Stomach (tissue), 9 donors: Measurements from ENCODE around the gene SLC36A3. TPM values are rescaled to one million over a fixed set of nuclear protein-coding genes. Genes with fewer than 3 reads are reported as not detected.

Source experiments
- DNase-seq, 2 donors: peaks; one replicate each; pipeline versions ENCODE4 v3.0.0 to v3.0.0-alpha.2; 2013 to 2019
- H3K27ac ChIP-seq, 5 donors: fragments of 200-600 bp in 4 of 5; sonication (generic) in 4 of 5; one replicate each; pipeline ENCODE4 v1.5.1; 2013 to 2019; ENCODE audit warnings: mild to moderate bottlenecking in 1 of 5, moderate library complexity in 1 of 5
- H3K27me3 ChIP-seq, 3 donors: fragments of 200-600 bp; sonication (generic); one replicate each; pipeline ENCODE4 v1.5.1; 2017 to 2019; ENCODE audit warnings: mixed run types in 1 of 3
- H3K36me3 ChIP-seq, 4 donors: fragments of 200-600 bp; sonication (generic); 1 replicate in 3 of 4; 2 replicates in 1 of 4; pipeline ENCODE4 v1.5.1; 2016 to 2019
- H3K4me1 ChIP-seq, 4 donors: fragments of 200-600 bp; sonication (generic); one replicate each; pipeline ENCODE4 v1.5.1; 2016 to 2019
- H3K4me3 ChIP-seq, 4 donors: fragments of 200-600 bp; sonication (generic) in 3 of 4; one replicate each; pipeline ENCODE4 v1.5.1; 2016 to 2019; ENCODE audit warnings: mild to moderate bottlenecking in 1 of 4
- H3K9me3 ChIP-seq, 4 donors: fragments of 200-600 bp; sonication (generic); one replicate each; pipeline ENCODE4 v1.5.1; 2016 to 2019
- EP300 ChIP-seq: sonication (generic); formaldehyde crosslinking; IDR thresholded peaks from one replicate; pipeline ENCODE4 v1.6.1; 2017; ENCODE audit warnings: antibody characterized with exemption
- POLR2A ChIP-seq, 4 donors: fragments of 450-650 bp; IDR thresholded peaks; one replicate each; pipeline ENCODE4 v1.6.1; 2016; ENCODE audit warnings: antibody characterized with exemption in 4 of 4, control low read depth in 2 of 4, mild to moderate bottlenecking in 1 of 4, moderate library complexity in 1 of 4
- POLR2AphosphoS5 ChIP-seq, 3 donors: sonication (generic); formaldehyde crosslinking; IDR thresholded peaks; one replicate each; pipeline ENCODE4 v1.6.1; 2016; ENCODE audit warnings: antibody characterized with exemption in 3 of 3
- WGBS, 5 donors: extraction: QIAGEN DNeasy Blood & Tissue Kit in 3 of 5; methylation state at CpG; one replicate each; pipeline versions ENCODE4 v1.1.5 to v1.1.7; 2013 to 2018; 5-methylcytosine and 5-hydroxymethylcytosine counted together
- intact Hi-C: fragments of 100-400 bp; cut with DNase I; formaldehyde crosslinking; loops from one replicate; pipeline ENCODE4 v1.15.1; 2023; ENCODE audit warnings: low total_unique reads
- polyA plus RNA-seq, 3 donors: library from polyadenylated mRNA; stranded (reverse); fragments of 200-250 nt; gene quantifications; one replicate each; pipeline ENCODE4 v1.2.3, GENCODE V29; 2013
- total RNA-seq, 5 donors: library from RNA; depleted of rRNA; stranded (reverse); fragments of >200 nt; gene quantifications; one replicate each; pipeline versions ENCODE4 v1.1.0 to v1.2.3, GENCODE V29; 2014 to 2016
- TF ChIP-seq, protein P1 (sequence below), 7 experiments: fragments of 450-650 bp in 4 of 7; fragments of 200-600 bp in 3 of 7; sonication (generic) in 3 of 7; IDR thresholded peaks; one replicate each; pipeline ENCODE4 v1.5.1; 2016 to 2019; ENCODE audit warnings: antibody characterized with exemption in 7 of 7, control low read depth in 2 of 7, mild to moderate bottlenecking in 1 of 7
- donor health status: healthy with polysubstance abuse.
- donor health status: Bipolar disorder and iron deficiency.
- donor health status: healthy.

The SLC36A3 gene
- total and polyA plus RNA-seq, 8 donors = not detected

DNA sequence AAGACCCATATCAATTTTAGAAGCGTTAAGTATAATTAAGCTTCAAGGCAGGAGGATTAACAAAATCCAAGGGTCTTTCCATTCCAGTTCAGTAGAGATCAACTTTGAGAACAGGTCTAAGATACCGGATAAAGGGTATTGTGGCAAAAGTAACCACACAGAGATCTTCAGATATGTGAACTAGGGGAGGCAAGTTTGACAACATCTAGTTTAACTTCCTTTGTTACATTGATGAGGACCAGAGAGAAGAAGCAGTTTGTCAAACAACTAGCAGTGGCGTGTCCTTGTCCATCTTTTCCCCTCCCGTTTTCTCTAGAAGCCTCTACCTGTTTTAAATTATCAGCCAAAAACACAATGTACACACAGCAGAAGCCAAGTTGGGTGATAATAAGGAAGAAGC lies 35.2 kb upstream of the SLC36A3 start:
- DNase-seq = no peak
- Histone ChIP-seq H3K4me1 (no peaks in the 10 kb centered on the region), H3K27me3 (peaks cover 0 to 34% (median 0%) of the 10 kb centered on the region in 3 donors), H3K9me3 (no peaks in the 10 kb centered on the region), H3K27ac (no peak overlapping the region), H3K36me3 (no peaks in the 10 kb centered on the region), H3K4me3 (no peak overlapping the region)
- no peak for TF ChIP-seq EP300
- TF ChIP-seq, protein P1, sequence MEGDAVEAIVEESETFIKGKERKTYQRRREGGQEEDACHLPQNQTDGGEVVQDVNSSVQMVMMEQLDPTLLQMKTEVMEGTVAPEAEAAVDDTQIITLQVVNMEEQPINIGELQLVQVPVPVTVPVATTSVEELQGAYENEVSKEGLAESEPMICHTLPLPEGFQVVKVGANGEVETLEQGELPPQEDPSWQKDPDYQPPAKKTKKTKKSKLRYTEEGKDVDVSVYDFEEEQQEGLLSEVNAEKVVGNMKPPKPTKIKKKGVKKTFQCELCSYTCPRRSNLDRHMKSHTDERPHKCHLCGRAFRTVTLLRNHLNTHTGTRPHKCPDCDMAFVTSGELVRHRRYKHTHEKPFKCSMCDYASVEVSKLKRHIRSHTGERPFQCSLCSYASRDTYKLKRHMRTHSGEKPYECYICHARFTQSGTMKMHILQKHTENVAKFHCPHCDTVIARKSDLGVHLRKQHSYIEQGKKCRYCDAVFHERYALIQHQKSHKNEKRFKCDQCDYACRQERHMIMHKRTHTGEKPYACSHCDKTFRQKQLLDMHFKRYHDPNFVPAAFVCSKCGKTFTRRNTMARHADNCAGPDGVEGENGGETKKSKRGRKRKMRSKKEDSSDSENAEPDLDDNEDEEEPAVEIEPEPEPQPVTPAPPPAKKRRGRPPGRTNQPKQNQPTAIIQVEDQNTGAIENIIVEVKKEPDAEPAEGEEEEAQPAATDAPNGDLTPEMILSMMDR (IDR thresholded peaks at IDR 0.05) = no peak
- TF ChIP-seq POLR2AphosphoS5 (IDR thresholded peaks at IDR 0.05) = no peak
- no peak for TF ChIP-seq POLR2A (IDR thresholded peaks at IDR 0.05)
- intact Hi-C loops = no loop called here
- WGBS, 5 donors = 62 to 81% (median 70%) methylated on average over 4 of the region's 4 CpGs

DNA sequence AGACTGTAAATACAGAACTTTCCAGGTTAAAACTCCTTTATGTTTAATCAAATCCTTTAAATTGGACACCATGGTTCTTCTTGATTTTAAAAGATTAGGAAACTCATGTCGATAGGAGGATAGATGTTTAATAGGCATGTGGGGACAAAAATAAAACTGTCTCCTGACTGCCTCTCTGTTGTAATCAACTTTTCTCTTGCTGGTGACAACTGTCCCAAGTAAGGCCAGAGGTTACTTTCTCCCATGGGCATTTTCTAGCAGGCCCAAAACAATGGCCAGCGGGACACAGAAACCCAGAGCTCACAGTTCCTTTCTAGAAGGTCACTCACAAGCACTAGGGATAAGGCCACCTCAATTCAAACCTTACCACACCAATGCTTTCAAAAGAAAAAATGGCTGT lies 29.3 kb upstream of the SLC36A3 start:
- 87 to 92% (median 91%) methylated on average over 2 of the region's 2 CpGs for WGBS, 5 donors
- intact Hi-C loops = no loop called here
- Histone ChIP-seq H3K9me3 (no peaks in the 10 kb centered on the region), H3K4me1 (no peaks in the 10 kb centered on the region), H3K27me3 (no peaks in the 10 kb centered on the region), H3K36me3 (no peaks in the 10 kb centered on the region), H3K4me3 (no peak overlapping the region), H3K27ac (no peak overlapping the region)
- TF ChIP-seq POLR2AphosphoS5 (IDR thresholded peaks at IDR 0.05) = no peak
- TF ChIP-seq, protein P1 (IDR thresholded peaks at IDR 0.05) = no peak
- no peak for TF ChIP-seq POLR2A (IDR thresholded peaks at IDR 0.05)
- TF ChIP-seq EP300 = no peak
- DNase-seq = no peak

DNA sequence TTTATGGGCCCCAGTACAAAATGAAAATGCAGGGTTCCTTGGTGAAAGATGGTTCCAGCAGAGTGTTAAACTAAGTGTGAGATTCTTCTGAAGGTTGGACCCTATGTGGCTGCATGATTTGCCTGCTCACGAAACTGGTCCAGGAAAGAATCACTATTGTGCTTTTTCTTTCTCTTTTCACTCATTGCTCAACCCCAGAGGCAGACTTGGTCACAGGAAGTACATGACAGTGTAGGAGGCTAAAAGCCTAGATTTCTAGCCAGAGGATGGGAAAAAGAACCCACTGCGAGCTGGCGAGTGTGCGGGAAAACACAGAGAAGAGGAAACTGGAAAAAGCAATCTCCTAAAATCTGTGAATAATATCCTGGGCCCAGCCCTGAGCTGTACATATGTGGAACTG lies 25.2 kb upstream of the SLC36A3 start:
- intact Hi-C loops = no loop called here
- Histone ChIP-seq H3K4me1 (no peaks in the 10 kb centered on the region), H3K27ac (no peak overlapping the region), H3K4me3 (no peak overlapping the region), H3K27me3 (peaks cover 0 to 1% (median 0%) of the 10 kb centered on the region in 3 donors), H3K36me3 (no peaks in the 10 kb centered on the region), H3K9me3 (no peaks in the 10 kb centered on the region)
- TF ChIP-seq POLR2A (IDR thresholded peaks at IDR 0.05) (no peak), EP300 (no peak), POLR2AphosphoS5 (IDR thresholded peaks at IDR 0.05) (no peak)
- TF ChIP-seq, protein P1 (IDR thresholded peaks at IDR 0.05) = no peak
- DNase-seq = no peak
- 71 to 94% (median 84%) methylated on average over 4 of the region's 4 CpGs for WGBS, 5 donors

DNA sequence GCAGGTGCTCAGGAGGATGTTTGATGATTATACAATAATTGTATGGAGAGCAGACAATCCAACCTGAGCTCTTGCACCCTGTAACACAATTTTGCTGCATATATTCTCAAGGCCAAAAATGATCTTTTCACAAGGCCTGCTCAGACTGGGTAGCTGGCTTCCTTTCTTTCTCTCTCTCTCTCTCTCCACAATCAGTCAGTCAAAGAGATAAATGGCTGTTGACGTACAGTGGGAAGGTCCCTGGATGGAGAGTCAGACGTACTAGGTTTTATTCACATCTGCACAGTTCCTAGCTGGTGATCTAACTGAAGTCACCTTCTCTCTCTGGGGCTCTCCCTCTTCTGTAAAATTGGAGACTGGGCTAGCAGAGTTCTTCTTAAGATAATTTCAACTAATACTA lies 24.0 kb upstream of the SLC36A3 start:
- Histone ChIP-seq H3K36me3 (no peaks in the 10 kb centered on the region), H3K27me3 (peaks cover 0 to 4% (median 0%) of the 10 kb centered on the region in 3 donors), H3K4me3 (no peak overlapping the region), H3K27ac (no peak overlapping the region), H3K4me1 (no peaks in the 10 kb centered on the region), H3K9me3 (no peaks in the 10 kb centered on the region)
- DNase-seq = no peak
- WGBS, 5 donors = 24 to 39% (median 34%) methylated on average over 2 of the region's 2 CpGs
- intact Hi-C loops = no loop called here
- TF ChIP-seq, protein P1 (IDR thresholded peaks at IDR 0.05) = no peak
- TF ChIP-seq POLR2A (IDR thresholded peaks at IDR 0.05) = no peak
- no peak for TF ChIP-seq POLR2AphosphoS5 (IDR thresholded peaks at IDR 0.05)
- no peak for TF ChIP-seq EP300
